Measurements from ENCODE around the gene DLGAP3.

GRCh38 chr1:34977210-34977471 is 47.7 kb upstream of the DLGAP3 start:
- TF ChIP-seq CTCF (IDR thresholded peaks at IDR 0.05) (no peak), POLR2A (IDR thresholded peaks at IDR 0.05; ENCODE audit: low read length) (no peak), CHD2 (IDR thresholded peaks at IDR 0.05; ENCODE audit: low read length, partially characterized antibody) (no peak), PBX3 (IDR thresholded peaks at IDR 0.05) (no peak), RNF2 (IDR thresholded peaks at IDR 0.05; ENCODE audit: borderline replicate concordance, low read depth) (no peak), NR3C1 (IDR thresholded peaks at IDR 0.05) (no peak), REST (IDR thresholded peaks at IDR 0.05) (no peak), CEBPB (IDR thresholded peaks at IDR 0.05) (no peak)
- TF ChIP-seq, protein P1, sequence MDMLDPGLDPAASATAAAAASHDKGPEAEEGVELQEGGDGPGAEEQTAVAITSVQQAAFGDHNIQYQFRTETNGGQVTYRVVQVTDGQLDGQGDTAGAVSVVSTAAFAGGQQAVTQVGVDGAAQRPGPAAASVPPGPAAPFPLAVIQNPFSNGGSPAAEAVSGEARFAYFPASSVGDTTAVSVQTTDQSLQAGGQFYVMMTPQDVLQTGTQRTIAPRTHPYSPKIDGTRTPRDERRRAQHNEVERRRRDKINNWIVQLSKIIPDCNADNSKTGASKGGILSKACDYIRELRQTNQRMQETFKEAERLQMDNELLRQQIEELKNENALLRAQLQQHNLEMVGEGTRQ (IDR thresholded peaks at IDR 0.05): no peak

Measured in A549 (cell line).